Measurements from ENCODE around the gene EHMT2.

The EHMT2 gene

DNA sequence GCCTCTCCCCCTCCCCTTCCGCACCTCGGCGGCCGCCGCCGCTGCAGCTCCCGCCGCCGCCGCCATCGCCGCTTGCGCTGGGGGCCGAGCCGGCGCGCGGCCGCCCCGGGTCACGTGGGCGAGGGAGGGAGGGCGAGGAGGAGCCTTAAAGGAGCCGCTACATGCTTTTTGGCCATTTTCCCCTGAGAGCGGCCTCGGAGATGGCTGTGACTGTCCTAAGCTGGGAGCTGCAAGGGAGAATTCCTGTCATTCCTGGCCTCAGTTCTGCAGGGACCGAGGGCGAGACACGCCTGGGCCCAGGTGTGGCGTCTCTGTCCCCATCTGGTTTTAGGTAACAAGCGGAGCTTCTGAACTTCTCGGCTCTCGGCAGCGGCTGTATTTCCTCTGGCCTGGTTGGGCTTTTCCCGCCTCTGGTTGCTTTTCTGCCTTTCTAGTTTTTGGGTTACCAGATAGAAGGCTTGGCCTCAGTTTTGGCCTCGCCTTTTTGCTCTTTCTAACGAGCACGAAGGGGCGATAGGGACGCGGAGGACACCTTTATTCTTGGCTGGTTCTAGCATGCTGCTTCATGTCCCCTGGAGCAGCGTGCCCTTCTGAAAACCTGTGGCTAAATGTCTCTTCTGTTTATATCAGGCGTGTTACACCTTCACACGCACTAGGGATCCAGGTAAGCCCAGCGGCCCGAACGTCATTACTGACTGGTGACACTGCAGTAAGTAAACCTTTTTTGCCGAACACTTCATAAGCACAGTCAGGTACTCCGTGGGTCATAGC lies at the start of gene EHMT2:
Gene EHMT2, minus strand, starts transcription at position 87 of the 771 bp plus-strand sequence. Its CDS starts 21 bp downstream, at position 66.
- no peaks in the 10 kb centered on the region for H3K9me3 ChIP-seq
- peak within 1 kb of the TSS; percentile 77 for H3K27ac ChIP-seq
- no peaks in the 10 kb centered on the region for H3K36me3 ChIP-seq
- H3K27me3 ChIP-seq = peaks cover 7% of the 10 kb centered on the region
- H3K4me1 ChIP-seq (ENCODE audit: control insufficient read depth in 1 of 2, insufficient read depth in 1 of 2, low read depth in 1 of 2, low read length in 1 of 2) = peaks cover 30 to 31% of the 10 kb centered on the region in 2 experiments
- H3K4me3 ChIP-seq (ENCODE audit: low read depth in 1 of 2, low read length in 1 of 2) = peak within 1 kb of the TSS; percentile 89 to 91
- TF ChIP-seq, protein P1, sequence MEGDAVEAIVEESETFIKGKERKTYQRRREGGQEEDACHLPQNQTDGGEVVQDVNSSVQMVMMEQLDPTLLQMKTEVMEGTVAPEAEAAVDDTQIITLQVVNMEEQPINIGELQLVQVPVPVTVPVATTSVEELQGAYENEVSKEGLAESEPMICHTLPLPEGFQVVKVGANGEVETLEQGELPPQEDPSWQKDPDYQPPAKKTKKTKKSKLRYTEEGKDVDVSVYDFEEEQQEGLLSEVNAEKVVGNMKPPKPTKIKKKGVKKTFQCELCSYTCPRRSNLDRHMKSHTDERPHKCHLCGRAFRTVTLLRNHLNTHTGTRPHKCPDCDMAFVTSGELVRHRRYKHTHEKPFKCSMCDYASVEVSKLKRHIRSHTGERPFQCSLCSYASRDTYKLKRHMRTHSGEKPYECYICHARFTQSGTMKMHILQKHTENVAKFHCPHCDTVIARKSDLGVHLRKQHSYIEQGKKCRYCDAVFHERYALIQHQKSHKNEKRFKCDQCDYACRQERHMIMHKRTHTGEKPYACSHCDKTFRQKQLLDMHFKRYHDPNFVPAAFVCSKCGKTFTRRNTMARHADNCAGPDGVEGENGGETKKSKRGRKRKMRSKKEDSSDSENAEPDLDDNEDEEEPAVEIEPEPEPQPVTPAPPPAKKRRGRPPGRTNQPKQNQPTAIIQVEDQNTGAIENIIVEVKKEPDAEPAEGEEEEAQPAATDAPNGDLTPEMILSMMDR (IDR thresholded peaks at IDR 0.05) = peak; percentile 72

DNA sequence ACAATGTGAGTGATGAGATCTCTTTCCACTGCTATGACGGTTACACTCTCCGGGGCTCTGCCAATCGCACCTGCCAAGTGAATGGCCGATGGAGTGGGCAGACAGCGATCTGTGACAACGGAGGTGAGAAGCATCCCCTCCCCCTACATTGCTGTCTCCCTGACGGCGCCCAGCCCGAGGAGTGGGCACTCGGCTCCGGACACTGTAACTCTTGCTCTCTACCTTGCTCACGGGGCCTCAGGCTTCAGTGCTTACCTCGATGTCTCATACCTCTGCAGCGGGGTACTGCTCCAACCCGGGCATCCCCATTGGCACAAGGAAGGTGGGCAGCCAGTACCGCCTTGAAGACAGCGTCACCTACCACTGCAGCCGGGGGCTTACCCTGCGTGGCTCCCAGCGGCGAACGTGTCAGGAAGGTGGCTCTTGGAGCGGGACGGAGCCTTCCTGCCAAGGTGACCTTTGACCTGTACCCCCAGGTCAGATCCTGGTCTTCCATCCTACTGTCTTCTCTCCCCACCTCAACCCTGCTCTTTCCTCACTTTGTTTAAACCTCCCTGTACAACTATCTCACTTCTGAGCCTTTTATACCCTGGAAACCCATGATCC lies 49.7 kb upstream of the EHMT2 start:
- no peaks in the 10 kb centered on the region for H3K4me1 ChIP-seq (ENCODE audit: control insufficient read depth in 1 of 2, insufficient read depth in 1 of 2, low read depth in 1 of 2, low read length in 1 of 2)
- peaks cover 57% of the 10 kb centered on the region for H3K27me3 ChIP-seq
- no peak overlapping the region for H3K4me3 ChIP-seq (ENCODE audit: low read depth in 1 of 2, low read length in 1 of 2)
- H3K36me3 ChIP-seq = peaks cover 15% of the 10 kb centered on the region
- no peak overlapping the region for H3K27ac ChIP-seq
- TF ChIP-seq, protein P1 (IDR thresholded peaks at IDR 0.05) = no peak
- no peaks in the 10 kb centered on the region for H3K9me3 ChIP-seq

DNA sequence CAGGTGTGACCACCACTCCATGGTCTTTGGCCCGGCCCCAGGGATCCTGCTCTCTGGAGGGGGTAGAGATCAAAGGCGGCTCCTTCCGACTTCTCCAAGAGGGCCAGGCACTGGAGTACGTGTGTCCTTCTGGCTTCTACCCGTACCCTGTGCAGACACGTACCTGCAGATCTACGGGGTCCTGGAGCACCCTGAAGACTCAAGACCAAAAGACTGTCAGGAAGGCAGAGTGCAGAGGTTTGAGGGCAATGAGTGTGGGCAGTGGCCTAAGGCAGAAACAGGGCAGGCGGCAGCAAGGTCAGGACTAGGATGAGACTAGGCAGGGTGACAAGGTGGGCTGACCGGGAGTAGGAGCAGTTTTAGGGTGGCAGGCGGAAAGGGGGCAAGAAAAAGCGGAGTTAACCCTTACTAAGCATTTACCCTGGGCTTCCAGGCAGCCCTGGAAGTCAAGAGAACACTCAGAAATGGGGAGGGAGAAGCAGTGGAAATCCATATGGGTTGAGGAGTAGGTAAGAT lies 48.9 kb upstream of the EHMT2 start:
- peaks cover 8% of the 10 kb centered on the region for H3K36me3 ChIP-seq
- TF ChIP-seq, protein P1 (IDR thresholded peaks at IDR 0.05) = no peak
- H3K4me1 ChIP-seq (ENCODE audit: control insufficient read depth in 1 of 2, insufficient read depth in 1 of 2, low read depth in 1 of 2, low read length in 1 of 2) = no peaks in the 10 kb centered on the region
- H3K9me3 ChIP-seq = no peaks in the 10 kb centered on the region
- peaks cover 57% of the 10 kb centered on the region for H3K27me3 ChIP-seq
- H3K27ac ChIP-seq = no peak overlapping the region
- no peak overlapping the region for H3K4me3 ChIP-seq (ENCODE audit: low read depth in 1 of 2, low read length in 1 of 2)

DNA sequence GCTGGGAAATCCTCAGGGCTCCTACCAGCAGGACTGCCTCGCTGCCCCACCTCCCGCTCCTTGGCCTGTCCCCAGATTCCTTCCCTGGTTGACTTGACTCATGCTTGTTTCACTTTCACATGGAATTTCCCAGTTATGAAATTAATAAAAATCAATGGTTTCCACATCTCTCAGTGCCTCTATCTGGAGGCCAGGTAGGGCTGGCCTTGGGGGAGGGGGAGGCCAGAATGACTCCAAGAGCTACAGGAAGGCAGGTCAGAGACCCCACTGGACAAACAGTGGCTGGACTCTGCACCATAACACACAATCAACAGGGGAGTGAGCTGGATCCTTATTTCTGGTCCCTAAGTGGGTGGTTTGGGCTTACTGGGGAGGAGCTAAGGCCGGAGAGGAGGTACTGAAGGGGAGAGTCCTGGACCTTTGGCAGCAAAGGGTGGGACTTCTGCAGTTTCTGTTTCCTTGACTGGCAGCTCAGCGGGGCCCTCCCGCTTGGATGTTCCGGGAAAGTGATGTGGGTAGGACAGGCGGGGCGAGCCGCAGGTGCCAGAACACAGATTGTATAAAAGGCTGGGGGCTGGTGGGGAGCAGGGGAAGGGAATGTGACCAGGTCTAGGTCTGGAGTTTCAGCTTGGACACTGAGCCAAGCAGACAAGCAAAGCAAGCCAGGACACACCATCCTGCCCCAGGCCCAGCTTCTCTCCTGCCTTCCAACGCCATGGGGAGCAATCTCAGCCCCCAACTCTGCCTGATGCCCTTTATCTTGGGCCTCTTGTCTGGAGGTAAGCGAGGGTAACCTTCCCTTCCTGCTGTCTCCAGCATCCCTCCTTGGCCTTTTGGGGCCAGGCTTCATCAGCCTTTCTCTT lies 48.2 kb upstream of the EHMT2 start, which contains the start of gene CFB:
Gene CFB, plus strand, starts transcription at position 589 of the 863 bp plus-strand sequence. Its CDS starts 127 bp downstream, at position 716.
- Histone ChIP-seq H3K4me3 (ENCODE audit: low read depth in 1 of 2, low read length in 1 of 2) (no peak within 1 kb of the TSS), H3K36me3 (peaks cover 1% of the 10 kb centered on the region), H3K27ac (no peak within 1 kb of the TSS), H3K9me3 (no peaks in the 10 kb centered on the region), H3K4me1 (ENCODE audit: control insufficient read depth in 1 of 2, insufficient read depth in 1 of 2, low read depth in 1 of 2, low read length in 1 of 2) (no peaks in the 10 kb centered on the region), H3K27me3 (peaks cover 57% of the 10 kb centered on the region)
- TF ChIP-seq, protein P1 (IDR thresholded peaks at IDR 0.05) = no peak

DNA sequence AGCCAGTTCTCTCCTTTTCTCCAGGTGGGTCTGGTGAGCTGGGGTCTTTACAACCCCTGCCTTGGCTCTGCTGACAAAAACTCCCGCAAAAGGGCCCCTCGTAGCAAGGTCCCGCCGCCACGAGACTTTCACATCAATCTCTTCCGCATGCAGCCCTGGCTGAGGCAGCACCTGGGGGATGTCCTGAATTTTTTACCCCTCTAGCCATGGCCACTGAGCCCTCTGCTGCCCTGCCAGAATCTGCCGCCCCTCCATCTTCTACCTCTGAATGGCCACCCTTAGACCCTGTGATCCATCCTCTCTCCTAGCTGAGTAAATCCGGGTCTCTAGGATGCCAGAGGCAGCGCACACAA lies 47.6 kb upstream of the EHMT2 start:
- TF ChIP-seq, protein P1 (IDR thresholded peaks at IDR 0.05) = no peak
- no peak overlapping the region for H3K27ac ChIP-seq
- no peaks in the 10 kb centered on the region for H3K4me1 ChIP-seq (ENCODE audit: control insufficient read depth in 1 of 2, insufficient read depth in 1 of 2, low read depth in 1 of 2, low read length in 1 of 2)
- no peaks in the 10 kb centered on the region for H3K9me3 ChIP-seq
- peaks cover 60% of the 10 kb centered on the region for H3K27me3 ChIP-seq
- no peaks in the 10 kb centered on the region for H3K36me3 ChIP-seq
- H3K4me3 ChIP-seq (ENCODE audit: low read depth in 1 of 2, low read length in 1 of 2) = no peak overlapping the region

Measured in neutrophil (primary cell).